CD4-positive, CD25-positive, alpha-beta regulatory T cell (primary cell): ENCODE data around the gene TPBG. TPM values are rescaled to one million over a fixed set of nuclear protein-coding genes. Genes with fewer than 3 reads are reported as not detected.
"Not testable (repeated sequence)": the region's sequence is repeated elsewhere in the genome, so short reads cannot be mapped to it uniquely, and the experiment has no call there.

Experiments
- ATAC-seq, 2 donors: fragments of 150-1000 bp; cut with Tn5 transposase; one replicate each; pipeline ENCODE4 v1.10.0; 2021; ENCODE audit warnings: low read depth in 2 of 2, moderate number of reproducible peaks in 2 of 2, moderate library complexity in 1 of 2
- DNase-seq, 3 donors: peaks; one replicate each; pipeline versions ENCODE4 v3.0.0 to v3.0.0-alpha.2; 2012 to 2022; ENCODE audit warnings: mixed read lengths in 1 of 3
- H3K27ac ChIP-seq: one replicate; pipeline ENCODE4 v1.7.0; 2013; ENCODE audit warnings: mild to moderate bottlenecking, low read length; ENCODE audit not compliant: insufficient read depth, poor library complexity, severe bottlenecking
- H3K27me3 ChIP-seq: one replicate; pipeline ENCODE4 v1.7.0; 2013; ENCODE audit warnings: low read length; ENCODE audit not compliant: control insufficient read depth, insufficient read depth
- H3K36me3 ChIP-seq: one replicate; pipeline ENCODE4 v1.7.0; 2013; ENCODE audit warnings: mild to moderate bottlenecking, low read length, moderate library complexity; ENCODE audit not compliant: control insufficient read depth, insufficient read depth
- H3K4me1 ChIP-seq: 2 replicates; pipeline ENCODE4 v1.7.0; 2013; ENCODE audit warnings: mild to moderate bottlenecking, low read length; ENCODE audit not compliant: insufficient read depth, control insufficient read depth, poor library complexity, severe bottlenecking
- H3K4me3 ChIP-seq: one replicate; pipeline ENCODE4 v1.7.0; 2013; ENCODE audit warnings: low read depth, mild to moderate bottlenecking, low read length, moderate library complexity
- H3K9me3 ChIP-seq, 2 experiments: 1 replicate in 1 of 2; 2 replicates in 1 of 2; pipeline ENCODE4 v1.7.0; 2013; ENCODE audit warnings: low read length in 2 of 2, mild to moderate bottlenecking in 1 of 2, moderate library complexity in 1 of 2; ENCODE audit not compliant: control insufficient read depth in 2 of 2
- H3K27ac Mint-ChIP-seq, 3 donors: one replicate each; pipeline ENCODE4 v1.8.0; 2020 to 2022; ENCODE audit warnings: mild to moderate bottlenecking in 3 of 3, mixed read lengths in 3 of 3, moderate library complexity in 2 of 3
- H3K27me3 Mint-ChIP-seq: one replicate; pipeline ENCODE4 v1.8.0; 2022; ENCODE audit warnings: mild to moderate bottlenecking, mixed read lengths
- H3K36me3 Mint-ChIP-seq: one replicate; pipeline ENCODE4 v1.8.0; 2020; ENCODE audit warnings: mixed read lengths
- H3K4me1 Mint-ChIP-seq, 4 donors: one replicate each; pipeline ENCODE4 v1.8.0; 2020 to 2022; ENCODE audit warnings: mixed read lengths in 4 of 4, mild to moderate bottlenecking in 1 of 4
- H3K4me3 Mint-ChIP-seq, 4 donors: one replicate each; pipeline ENCODE4 v1.8.0; 2020 to 2022; ENCODE audit warnings: mild to moderate bottlenecking in 4 of 4, mixed read lengths in 4 of 4, moderate library complexity in 3 of 4
- H3K9me3 Mint-ChIP-seq, 7 donors: one replicate each; pipeline ENCODE4 v1.8.0; 2020 to 2022; ENCODE audit warnings: mixed read lengths in 7 of 7, mild to moderate bottlenecking in 3 of 7, moderate library complexity in 2 of 7
- polyA plus RNA-seq, 4 donors: library from polyadenylated mRNA; unstranded; fragments of 300-500 nt; fragmentation: Illumina TruSeq; gene quantifications; one replicate each; pipeline ENCODE4 v1.2.3, GENCODE V29; 2021
- total RNA-seq: library from RNA; stranded (reverse); gene quantifications from one replicate; pipeline ENCODE4 v1.2.3, GENCODE V29; 2022

Gene TPBG
- total and polyA plus RNA-seq, 5 donors from 2014 or later = not detected

- Histone ChIP-seq H3K27ac (no peak overlapping the region), H3K36me3 (no peaks in the 10 kb centered on the region), H3K27me3 (no peaks in the 10 kb centered on the region), H3K9me3 (no peaks in the 10 kb centered on the region), H3K4me3 (no peak overlapping the region), H3K4me1 (no peaks in the 10 kb centered on the region)
- no peaks in the 10 kb centered on the region for H3K36me3 Mint-ChIP-seq
- ATAC-seq = no peak
- no peak overlapping the region for H3K27ac Mint-ChIP-seq
- H3K4me3 Mint-ChIP-seq = no peak overlapping the region
- H3K4me1 Mint-ChIP-seq = no peaks in the 10 kb centered on the region
- DNase-seq = no peak
- peaks cover 10% of the 10 kb centered on the region for H3K27me3 Mint-ChIP-seq
- H3K9me3 Mint-ChIP-seq = peaks cover 0 to 8% (median 0%) of the 10 kb centered on the region in 7 donors
Measured at GRCh38 chr6:82380566-82381185, 17.1 kb downstream of the TPBG start.

GRCh38 chr6:82381278-82381677, 17.7 kb downstream of the TPBG start:
- Histone ChIP-seq H3K27ac (no peak overlapping the region), H3K9me3 (no peaks in the 10 kb centered on the region), H3K4me3 (no peak overlapping the region), H3K36me3 (no peaks in the 10 kb centered on the region), H3K4me1 (no peaks in the 10 kb centered on the region), H3K27me3 (no peaks in the 10 kb centered on the region)
- H3K27me3 Mint-ChIP-seq = peaks cover 10% of the 10 kb centered on the region
- H3K4me1 Mint-ChIP-seq = no peaks in the 10 kb centered on the region
- no peak overlapping the region for H3K27ac Mint-ChIP-seq
- no peaks in the 10 kb centered on the region for H3K36me3 Mint-ChIP-seq
- DNase-seq = no peak
- H3K4me3 Mint-ChIP-seq = no peak overlapping the region
- ATAC-seq = no peak
- H3K9me3 Mint-ChIP-seq = peaks cover 0 to 8% (median 0%) of the 10 kb centered on the region in 7 donors

DNA sequence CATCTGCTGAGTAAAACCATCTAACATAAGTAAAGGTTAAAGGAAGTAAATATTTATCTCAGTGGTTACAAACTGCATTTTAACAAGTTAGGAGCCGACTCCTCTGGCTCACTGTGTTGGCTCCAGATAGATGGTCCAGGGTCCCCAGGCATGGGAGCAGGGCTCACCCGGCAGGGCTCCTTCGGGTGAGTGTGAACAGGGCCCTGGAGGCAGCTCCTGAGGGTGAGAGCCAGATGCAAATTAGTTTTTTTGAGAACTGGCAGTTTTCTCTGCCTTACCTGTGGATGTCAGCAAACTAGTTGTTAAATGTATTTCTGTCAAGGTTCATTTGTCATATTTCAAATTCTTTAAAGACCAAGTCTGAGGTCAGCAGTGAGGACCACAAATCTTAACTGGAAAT, 21.5 kb downstream of the TPBG start:
- Mint-ChIP-seq H3K4me3 (no peak overlapping the region), H3K4me1 (no peaks in the 10 kb centered on the region), H3K27me3 (peaks cover 4% of the 10 kb centered on the region), H3K27ac (no peak overlapping the region), H3K36me3 (no peaks in the 10 kb centered on the region), H3K9me3 (peaks cover 0 to 2% (median 0%) of the 10 kb centered on the region in 7 donors)
- DNase-seq (no peak), ATAC-seq (no peak)
- Histone ChIP-seq H3K4me1 (no peaks in the 10 kb centered on the region), H3K27ac (no peak overlapping the region), H3K27me3 (no peaks in the 10 kb centered on the region), H3K4me3 (no peak overlapping the region), H3K9me3 (no peaks in the 10 kb centered on the region), H3K36me3 (no peaks in the 10 kb centered on the region)

DNA sequence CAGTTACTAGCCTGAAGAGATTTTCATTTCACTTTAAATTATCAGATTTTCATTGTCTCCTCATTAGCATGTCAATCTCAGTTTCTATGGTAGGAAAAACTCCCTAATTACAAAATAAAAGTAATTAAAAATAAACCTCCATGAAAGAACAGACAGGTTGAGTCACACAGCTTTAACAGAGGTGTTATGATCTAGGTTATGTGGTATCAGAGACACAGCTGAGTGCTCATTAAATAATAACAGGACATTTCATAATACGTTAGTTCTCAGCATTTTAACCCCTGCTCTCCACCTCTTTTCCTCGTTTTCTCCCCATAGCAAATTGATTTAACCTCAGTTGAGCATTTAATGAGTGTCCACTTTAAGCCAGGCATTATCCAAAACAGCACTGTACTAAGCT, 21.9 kb downstream of the TPBG start:
- no peak for ATAC-seq

GRCh38 chr6:82385961-82386360, 22.3 kb downstream of the TPBG start:
- H3K4me1 Mint-ChIP-seq = no peaks in the 10 kb centered on the region

More for the DNA sequence above, 21.9 kb downstream of the TPBG start:
- H3K9me3 ChIP-seq = no peaks in the 10 kb centered on the region
- H3K27me3 Mint-ChIP-seq = peaks cover 4% of the 10 kb centered on the region
- H3K4me3 Mint-ChIP-seq = no peak overlapping the region
- no peak overlapping the region for H3K27ac Mint-ChIP-seq
- no peaks in the 10 kb centered on the region for H3K4me1 Mint-ChIP-seq
- H3K36me3 Mint-ChIP-seq = no peaks in the 10 kb centered on the region
- H3K4me3 ChIP-seq = no peak overlapping the region
- no peak for DNase-seq
- no peaks in the 10 kb centered on the region for H3K4me1 ChIP-seq
- no peak overlapping the region for H3K27ac ChIP-seq
- no peaks in the 10 kb centered on the region for H3K27me3 ChIP-seq
- H3K36me3 ChIP-seq = no peaks in the 10 kb centered on the region
- peaks cover 0 to 2% (median 0%) of the 10 kb centered on the region in 7 donors for H3K9me3 Mint-ChIP-seq

GRCh38 chr6:82394770-82395169, 31.2 kb downstream of the TPBG start:
- not testable (repeated sequence) for H3K4me1 Mint-ChIP-seq, H3K36me3 ChIP-seq, H3K27me3 ChIP-seq, H3K4me1 ChIP-seq, H3K27me3 Mint-ChIP-seq, H3K4me3 Mint-ChIP-seq, DNase-seq, H3K27ac ChIP-seq, H3K27ac Mint-ChIP-seq, ATAC-seq, H3K9me3 Mint-ChIP-seq, H3K4me3 ChIP-seq, H3K36me3 Mint-ChIP-seq, H3K9me3 ChIP-seq

More at GRCh38 chr6:82385961-82386360, 22.3 kb downstream of the TPBG start:
- H3K36me3 Mint-ChIP-seq = no peaks in the 10 kb centered on the region
- H3K27ac ChIP-seq = no peak overlapping the region
- H3K27me3 Mint-ChIP-seq = peaks cover 4% of the 10 kb centered on the region
- no peaks in the 10 kb centered on the region for H3K36me3 ChIP-seq
- H3K4me1 ChIP-seq = no peaks in the 10 kb centered on the region
- no peaks in the 10 kb centered on the region for H3K9me3 ChIP-seq
- peaks cover 0 to 2% (median 0%) of the 10 kb centered on the region in 7 donors for H3K9me3 Mint-ChIP-seq
- H3K4me3 ChIP-seq = no peak overlapping the region
- ATAC-seq (no peak), DNase-seq (no peak)
- no peaks in the 10 kb centered on the region for H3K27me3 ChIP-seq
- H3K27ac Mint-ChIP-seq = no peak overlapping the region
- no peak overlapping the region for H3K4me3 Mint-ChIP-seq

- H3K4me1 Mint-ChIP-seq = no peaks in the 10 kb centered on the region
- no peaks in the 10 kb centered on the region for H3K36me3 Mint-ChIP-seq
- Histone ChIP-seq H3K4me1 (no peaks in the 10 kb centered on the region), H3K27me3 (no peaks in the 10 kb centered on the region), H3K9me3 (no peaks in the 10 kb centered on the region), H3K4me3 (no peak overlapping the region), H3K27ac (no peak overlapping the region), H3K36me3 (no peaks in the 10 kb centered on the region)
- H3K27me3 Mint-ChIP-seq = peaks cover 5% of the 10 kb centered on the region
- no peak for ATAC-seq
- H3K9me3 Mint-ChIP-seq = peaks cover 0 to 4% (median 0%) of the 10 kb centered on the region in 7 donors
- H3K27ac Mint-ChIP-seq = no peak overlapping the region
- DNase-seq = no peak
- H3K4me3 Mint-ChIP-seq = no peak overlapping the region
Measured at GRCh38 chr6:82396964-82397751, 33.5 kb downstream of the TPBG start.
